Neutrophil (primary cell): ENCODE measurements around the gene ARID3B.

Experiments used
- H3K27ac ChIP-seq: fragments of 200-600 bp; sonication (generic); 2 replicates; pipeline ENCODE4 v1.5.1; 2016; ENCODE audit warnings: mild to moderate bottlenecking, moderate library complexity
- H3K27me3 ChIP-seq: fragments of 200-600 bp; sonication (generic); 2 replicates; pipeline ENCODE4 v1.6.0; 2016; ENCODE audit warnings: mild to moderate bottlenecking
- H3K36me3 ChIP-seq: fragments of 200-600 bp; sonication (generic); 2 replicates; pipeline ENCODE4 v1.5.1; 2017
- H3K4me1 ChIP-seq, 2 experiments: fragments of 200-600 bp in 1 of 2; sonication (generic) in 1 of 2; 1 replicate in 1 of 2; 2 replicates in 1 of 2; pipeline versions ENCODE4 v1.5.1 to v1.6.1; 2013 to 2016; ENCODE audit warnings: low read depth in 1 of 2, low read length in 1 of 2, mild to moderate bottlenecking in 1 of 2, moderate library complexity in 1 of 2; ENCODE audit not compliant: control insufficient read depth in 1 of 2, insufficient read depth in 1 of 2
- H3K4me3 ChIP-seq, 2 experiments: fragments of 200-600 bp in 1 of 2; sonication (generic) in 1 of 2; 1 replicate in 1 of 2; 2 replicates in 1 of 2; pipeline ENCODE4 v1.5.1; 2013 to 2016; ENCODE audit warnings: low read depth in 1 of 2, low read length in 1 of 2, mild to moderate bottlenecking in 1 of 2, moderate library complexity in 1 of 2
- H3K9me3 ChIP-seq: fragments of 200-600 bp; sonication (generic); 2 replicates; pipeline ENCODE4 v1.5.1; 2016
- CTCF ChIP-seq: fragments of 200-600 bp; sonication (generic); IDR thresholded peaks from 2 replicates; pipeline ENCODE4 v1.5.1; 2016; ENCODE audit warnings: antibody characterized with exemption

Gene ARID3B

GRCh38 chr15:74565381-74566085, 24.5 kb downstream of the ARID3B start:
- Histone ChIP-seq H3K27me3 (no peaks in the 10 kb centered on the region), H3K4me3 (no peak overlapping the region), H3K4me1 (no peaks in the 10 kb centered on the region), H3K36me3 (peaks cover 70% of the 10 kb centered on the region), H3K9me3 (no peaks in the 10 kb centered on the region), H3K27ac (no peak overlapping the region)
- no peak for TF ChIP-seq CTCF

- Histone ChIP-seq H3K27ac (no peak overlapping the region), H3K4me1 (no peaks in the 10 kb centered on the region), H3K4me3 (no peak overlapping the region), H3K27me3 (no peaks in the 10 kb centered on the region), H3K9me3 (no peaks in the 10 kb centered on the region), H3K36me3 (peaks cover 81% of the 10 kb centered on the region)
- no peak for TF ChIP-seq CTCF
Observed at GRCh38 chr15:74568594-74568993, 27.6 kb downstream of the ARID3B start.

GRCh38 chr15:74569731-74570070, 28.7 kb downstream of the ARID3B start:
- H3K9me3 ChIP-seq, result no peaks in the 10 kb centered on the region
- peaks cover 85% of the 10 kb centered on the region for H3K36me3 ChIP-seq
- no peaks in the 10 kb centered on the region for H3K4me1 ChIP-seq
- no peaks in the 10 kb centered on the region for H3K27me3 ChIP-seq
- no peak for TF ChIP-seq CTCF
- H3K27ac ChIP-seq, result no peak overlapping the region
- H3K4me3 ChIP-seq, result no peak overlapping the region

- Histone ChIP-seq H3K9me3 (no peaks in the 10 kb centered on the region), H3K36me3 (peaks cover 95% of the 10 kb centered on the region), H3K27me3 (no peaks in the 10 kb centered on the region), H3K27ac (no peak overlapping the region), H3K4me1 (peaks cover 5 to 6% of the 10 kb centered on the region in 2 experiments), H3K4me3 (no peak overlapping the region)
- TF ChIP-seq CTCF, result no peak
Observed at GRCh38 chr15:74571191-74571590, 30.2 kb downstream of the ARID3B start.

- no peaks in the 10 kb centered on the region for H3K9me3 ChIP-seq
- TF ChIP-seq CTCF, result no peak
- no peak overlapping the region for H3K27ac ChIP-seq
- H3K27me3 ChIP-seq, result no peaks in the 10 kb centered on the region
- no peak overlapping the region for H3K4me3 ChIP-seq
- peaks cover 98% of the 10 kb centered on the region for H3K36me3 ChIP-seq
- H3K4me1 ChIP-seq, result peaks cover 5 to 6% of the 10 kb centered on the region in 2 experiments
Observed at GRCh38 chr15:74573987-74574386, 33.0 kb downstream of the ARID3B start.
